ENCODE results near the gene CFAP45. TPM values are rescaled to one million over a fixed set of nuclear protein-coding genes. Genes with fewer than 3 reads are reported as not detected.
A peak's percentile ranks its signal among the peaks of the same experiment; 100 is the strongest.

Gene CFAP45
- total and polyA plus RNA-seq, 8 donors = 0.30 to 1.0 (median 0.52) TPM; not detected in 4

- H3K36me3 ChIP-seq = no peaks in the 10 kb centered on the region
- intact Hi-C loops (cut with DNase I; ENCODE audit: low total_unique reads) = no loop called here
- 68 to 91% (median 88%) methylated on average over 3 of the region's 3 CpGs for WGBS, 5 donors
- DNase-seq = no peak
- no peak overlapping the region for H3K27ac ChIP-seq
- no peaks in the 10 kb centered on the region for H3K27me3 ChIP-seq
- no peaks in the 10 kb centered on the region for H3K9me3 ChIP-seq
- no peak overlapping the region for H3K4me3 ChIP-seq
- TF ChIP-seq POLR2A (IDR thresholded peaks at IDR 0.05) (no peak), POLR2AphosphoS5 (IDR thresholded peaks at IDR 0.05) (no peak), EP300 (IDR thresholded peaks at IDR 0.05) (no peak)
- TF ChIP-seq, protein P1, sequence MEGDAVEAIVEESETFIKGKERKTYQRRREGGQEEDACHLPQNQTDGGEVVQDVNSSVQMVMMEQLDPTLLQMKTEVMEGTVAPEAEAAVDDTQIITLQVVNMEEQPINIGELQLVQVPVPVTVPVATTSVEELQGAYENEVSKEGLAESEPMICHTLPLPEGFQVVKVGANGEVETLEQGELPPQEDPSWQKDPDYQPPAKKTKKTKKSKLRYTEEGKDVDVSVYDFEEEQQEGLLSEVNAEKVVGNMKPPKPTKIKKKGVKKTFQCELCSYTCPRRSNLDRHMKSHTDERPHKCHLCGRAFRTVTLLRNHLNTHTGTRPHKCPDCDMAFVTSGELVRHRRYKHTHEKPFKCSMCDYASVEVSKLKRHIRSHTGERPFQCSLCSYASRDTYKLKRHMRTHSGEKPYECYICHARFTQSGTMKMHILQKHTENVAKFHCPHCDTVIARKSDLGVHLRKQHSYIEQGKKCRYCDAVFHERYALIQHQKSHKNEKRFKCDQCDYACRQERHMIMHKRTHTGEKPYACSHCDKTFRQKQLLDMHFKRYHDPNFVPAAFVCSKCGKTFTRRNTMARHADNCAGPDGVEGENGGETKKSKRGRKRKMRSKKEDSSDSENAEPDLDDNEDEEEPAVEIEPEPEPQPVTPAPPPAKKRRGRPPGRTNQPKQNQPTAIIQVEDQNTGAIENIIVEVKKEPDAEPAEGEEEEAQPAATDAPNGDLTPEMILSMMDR (IDR thresholded peaks at IDR 0.05) = no peak
- H3K4me1 ChIP-seq = peaks cover 20 to 34% (median 33%) of the 10 kb centered on the region in 4 donors
These were observed 1.4 kb downstream of the CFAP45 start for GRCh38 chr1:159898527-159898926.

DNA sequence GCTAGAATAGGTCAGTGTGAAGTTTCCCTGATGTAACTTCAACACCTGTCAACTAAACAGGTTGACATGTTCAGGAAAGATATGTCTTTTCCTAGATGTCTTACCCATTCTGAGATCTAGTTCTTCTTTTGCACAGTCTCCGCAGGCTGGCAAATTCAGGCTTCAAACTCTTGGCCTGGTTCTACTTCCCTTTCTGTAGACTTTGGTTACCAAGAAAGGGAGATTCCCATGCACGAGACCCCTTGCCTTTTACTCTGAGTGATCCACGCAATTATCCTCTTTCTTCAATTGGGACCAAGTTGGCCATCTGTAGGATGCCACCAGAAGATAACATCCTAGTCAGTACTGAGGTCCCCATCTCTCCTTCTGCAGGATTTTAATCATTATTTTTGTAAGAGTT is 2.0 kb downstream of the CFAP45 start:
- no peaks in the 10 kb centered on the region for H3K27me3 ChIP-seq
- no peak overlapping the region for H3K4me3 ChIP-seq
- intact Hi-C loops (cut with DNase I; ENCODE audit: low total_unique reads) = no loop called here
- TF ChIP-seq POLR2AphosphoS5 (IDR thresholded peaks at IDR 0.05) = no peak
- no peak for TF ChIP-seq EP300 (IDR thresholded peaks at IDR 0.05)
- TF ChIP-seq, protein P1 (IDR thresholded peaks at IDR 0.05) = no peak
- TF ChIP-seq POLR2A (IDR thresholded peaks at IDR 0.05) = no peak
- H3K27ac ChIP-seq = no peak overlapping the region
- H3K36me3 ChIP-seq = no peaks in the 10 kb centered on the region
- peaks cover 20 to 34% (median 34%) of the 10 kb centered on the region in 4 donors for H3K4me1 ChIP-seq
- DNase-seq = no peak
- 79 to 94% (median 87%) methylated on average over 3 of the region's 3 CpGs for WGBS, 5 donors
- H3K9me3 ChIP-seq = no peaks in the 10 kb centered on the region

DNA sequence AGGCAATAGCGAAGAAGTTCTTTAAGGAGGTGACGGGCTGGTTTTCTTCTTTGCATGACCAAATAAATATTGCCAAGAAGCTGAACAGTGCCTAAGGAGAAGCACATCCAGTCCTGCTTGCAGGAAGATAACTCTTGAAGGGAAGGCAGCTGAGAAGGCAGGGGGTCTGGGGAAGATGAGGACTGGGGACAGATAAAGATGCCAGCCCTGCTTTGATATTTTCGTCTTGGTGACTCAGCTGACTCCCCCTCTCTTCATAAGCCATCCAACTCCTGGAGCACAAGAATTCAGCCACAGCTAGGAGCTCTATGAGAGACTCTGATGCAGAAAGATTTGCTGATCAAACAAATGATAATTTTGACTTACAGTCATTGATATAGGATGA is 3.4 kb downstream of the CFAP45 start:
- intact Hi-C loops (cut with DNase I; ENCODE audit: low total_unique reads) = no loop called here
- Histone ChIP-seq H3K36me3 (no peaks in the 10 kb centered on the region), H3K27me3 (no peaks in the 10 kb centered on the region), H3K27ac (peak overlapping the region in 2 of 5 donors; percentile 18 to 35), H3K4me1 (peaks cover 20 to 46% (median 34%) of the 10 kb centered on the region in 4 donors), H3K4me3 (no peak overlapping the region), H3K9me3 (no peaks in the 10 kb centered on the region)
- TF ChIP-seq, protein P1 (IDR thresholded peaks at IDR 0.05) = no peak
- TF ChIP-seq POLR2A (IDR thresholded peaks at IDR 0.05) (no peak), EP300 (IDR thresholded peaks at IDR 0.05) (no peak), POLR2AphosphoS5 (IDR thresholded peaks at IDR 0.05) (no peak)
- no peak for DNase-seq
- 41 to 62% (median 53%) methylated on average over 3 of the region's 3 CpGs for WGBS, 5 donors

DNA sequence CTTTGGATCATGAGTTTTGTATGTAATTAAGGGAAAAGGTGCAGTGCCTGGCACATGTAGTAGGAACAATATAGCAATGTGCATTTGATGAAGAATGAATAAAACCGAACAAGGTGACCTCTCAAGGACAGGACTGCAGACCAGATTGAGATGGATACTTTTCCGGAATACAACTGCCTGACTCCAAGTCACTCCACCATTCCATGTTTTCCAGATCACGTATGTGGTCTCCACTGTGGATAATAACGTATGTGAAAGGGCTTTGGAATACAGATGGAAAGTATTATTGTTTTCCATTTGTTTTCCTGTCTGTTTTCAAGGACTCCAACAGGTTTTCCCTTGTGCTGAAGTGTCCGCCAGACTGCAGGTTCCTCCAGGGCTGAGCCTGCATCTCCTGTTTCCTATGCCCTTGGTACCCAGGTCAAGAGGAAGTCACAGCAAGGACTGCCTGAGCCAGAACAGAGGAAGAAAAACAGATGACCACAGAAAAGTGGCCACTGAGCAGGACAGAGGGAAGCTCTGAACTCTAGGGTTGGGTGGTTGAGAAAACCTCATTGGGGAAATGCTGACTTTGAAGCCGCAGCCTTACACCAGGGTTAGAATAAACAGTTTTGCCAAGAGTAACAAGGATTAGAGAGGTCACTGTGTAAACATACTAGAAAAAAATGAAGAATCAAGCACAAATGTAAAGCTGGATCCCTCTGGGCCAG is 4.0 kb downstream of the CFAP45 start:
- H3K9me3 ChIP-seq = no peaks in the 10 kb centered on the region
- intact Hi-C loops (cut with DNase I; ENCODE audit: low total_unique reads) = no loop called here
- no peak overlapping the region for H3K4me3 ChIP-seq
- H3K27ac ChIP-seq = peak overlapping the region in 3 of 5 donors; percentile 18 to 36 (median 35)
- no peaks in the 10 kb centered on the region for H3K36me3 ChIP-seq
- WGBS, 5 donors = 63 to 74% (median 66%) methylated on average over 6 of the region's 6 CpGs
- peaks cover 18 to 46% (median 30%) of the 10 kb centered on the region in 4 donors for H3K4me1 ChIP-seq
- TF ChIP-seq, protein P1 (IDR thresholded peaks at IDR 0.05) = no peak
- TF ChIP-seq POLR2A (IDR thresholded peaks at IDR 0.05) (no peak), POLR2AphosphoS5 (IDR thresholded peaks at IDR 0.05) (no peak), EP300 (IDR thresholded peaks at IDR 0.05) (no peak)
- peak in 1 of 2 donors; percentile 36 for DNase-seq
- H3K27me3 ChIP-seq = no peaks in the 10 kb centered on the region
